Measurements from ENCODE around the gene PSD. TPM values are rescaled to one million over a fixed set of nuclear protein-coding genes. Genes with fewer than 3 reads are reported as not detected.

The PSD gene
- total and polyA plus RNA-seq, 9 of the 15 experiments (the other 6 are each of a cell fraction or from before 2014, with no cell fraction given): 0.11 to 1.7 (median 0.54) TPM; not detected in 2

GRCh38 chr10:102432162-102432950 lies 13.8 kb upstream of the PSD start, which contains the start of gene CUEDC2 (continued):
- TF ChIP-seq RERE (CRISPR knock-in tag; IDR thresholded peaks at IDR 0.05; ENCODE audit: borderline replicate concordance): no peak
- no peak for TF ChIP-seq ELK1 (CRISPR knock-in tag; IDR thresholded peaks at IDR 0.05)
- no peak for TF ChIP-seq BMI1 (IDR thresholded peaks at IDR 0.05; ENCODE audit: low read length)
- no peak for TF ChIP-seq TFE3 (CRISPR knock-in tag; IDR thresholded peaks at IDR 0.05)
- TF ChIP-seq ZNF584 (CRISPR knock-in tag; IDR thresholded peaks at IDR 0.05; ENCODE audit: low read depth): no peak; the same call in 1 of the 2 replicates
- no peak for TF ChIP-seq HNRNPUL1 (IDR thresholded peaks at IDR 0.05; ENCODE audit: low read length)
- peak; percentile 79 for TF ChIP-seq POLR2A (conservative IDR thresholded peaks at IDR 0.05)
- no peak for TF ChIP-seq RFX7 (CRISPR knock-in tag; IDR thresholded peaks at IDR 0.05)
- no peak for TF ChIP-seq NR2C2 (CRISPR knock-in tag; IDR thresholded peaks at IDR 0.05)
- TF ChIP-seq NR2C2 (tag; IDR thresholded peaks at IDR 0.05): peak; percentile 61
- 0 out of 2 replicates have a peak, but pooled peaks have one; percentile 15 for TF ChIP-seq TAF7 (tag; IDR thresholded peaks at IDR 0.05)
- no peak for TF ChIP-seq CREB3 (tag; conservative IDR thresholded peaks at IDR 0.05; ENCODE audit: low read depth)
- TF ChIP-seq, protein P1, sequence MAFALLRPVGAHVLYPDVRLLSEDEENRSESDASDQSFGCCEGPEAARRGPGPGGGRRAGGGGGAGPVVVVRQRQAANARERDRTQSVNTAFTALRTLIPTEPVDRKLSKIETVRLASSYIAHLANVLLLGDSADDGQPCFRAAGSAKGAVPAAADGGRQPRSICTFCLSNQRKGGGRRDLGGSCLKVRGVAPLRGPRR (CRISPR knock-in tag; IDR thresholded peaks at IDR 0.05): no peak
- 0 out of 2 replicates have a peak, but pooled peaks have one; percentile 54 for TF ChIP-seq CREB3L1 (IDR thresholded peaks at IDR 0.05; ENCODE audit: borderline replicate concordance, low read depth)
- TF ChIP-seq ZNF41 (CRISPR knock-in tag; conservative IDR thresholded peaks at IDR 0.05): no peak
- peak; percentile 87 for TF ChIP-seq ZFX (CRISPR knock-in tag; IDR thresholded peaks at IDR 0.05)
